ENCODE data around the gene WBP11.
A peak's percentile ranks its signal among the peaks of the same experiment; 100 is the strongest.

The WBP11 gene

DNA sequence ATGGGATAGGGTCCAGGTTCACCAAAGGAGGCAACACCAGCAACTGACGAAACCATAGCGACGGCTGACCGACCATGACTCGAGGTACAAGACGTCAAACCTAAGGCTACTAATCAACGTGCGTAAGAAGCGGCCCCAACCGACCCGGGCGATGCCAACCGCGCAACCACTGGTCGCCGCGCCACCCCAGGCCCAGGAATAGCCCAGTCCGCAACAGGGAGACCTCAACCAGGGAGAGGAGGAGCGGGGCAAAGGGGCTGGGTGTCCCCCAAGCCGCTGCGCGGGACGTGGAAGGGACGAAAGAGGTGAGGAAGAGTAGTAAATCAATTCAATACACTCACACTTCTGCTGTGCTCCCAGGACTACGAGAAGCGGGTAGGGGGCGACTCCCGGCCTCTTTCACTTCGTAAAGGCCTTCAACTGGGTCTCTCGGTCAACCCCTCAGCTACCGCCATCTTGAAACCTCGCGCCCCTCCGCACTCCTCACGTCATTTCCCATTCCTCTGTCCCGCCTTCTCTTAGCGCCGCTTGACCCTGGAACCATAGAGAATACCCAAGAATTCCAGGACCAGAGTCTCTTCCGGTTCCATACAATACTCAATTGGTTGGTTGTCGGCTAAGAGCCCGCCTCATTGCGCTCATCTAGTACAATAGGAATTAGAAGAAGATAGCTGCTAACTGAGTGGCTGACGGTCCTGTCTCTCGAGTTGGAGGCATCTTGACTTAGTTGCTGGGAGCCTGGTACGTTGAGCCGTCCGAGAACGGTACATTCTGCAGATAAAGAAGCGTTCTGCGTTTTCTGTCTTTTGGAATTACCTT lies at the start of gene WBP11, which contains the start of gene C12orf60:
TSS of gene WBP11 (minus strand) at position 468 of the 819 bp plus-strand sequence. CDS start 2,095 bp downstream, outside the sequence.
TSS of gene C12orf60 (plus strand) at position 660 of the 819 bp plus-strand sequence. CDS start 19,266 bp downstream, outside the sequence.
- DNase-seq, result peak; percentile 26 to 100 (median 92)

DNA sequence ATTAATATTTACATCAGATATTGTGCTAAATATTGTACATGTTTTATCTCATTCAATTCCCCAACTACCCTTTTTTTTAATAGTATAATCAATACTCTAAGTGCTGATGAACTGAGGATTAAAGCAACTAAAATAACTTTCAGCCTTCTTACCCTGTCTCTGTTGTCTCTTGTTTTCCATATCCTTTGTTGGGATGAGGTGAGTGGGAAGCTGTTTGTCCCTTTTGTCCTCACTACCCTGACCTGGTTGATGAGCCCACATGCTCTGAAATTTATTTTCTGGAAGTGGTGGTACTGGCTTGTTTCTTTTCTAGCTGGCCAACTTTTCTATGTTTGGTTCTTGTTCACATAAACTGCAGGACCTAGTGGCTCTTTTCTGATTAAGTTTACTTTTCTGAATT lies 49.6 kb upstream of the WBP11 start:
- no peak for DNase-seq

DNA sequence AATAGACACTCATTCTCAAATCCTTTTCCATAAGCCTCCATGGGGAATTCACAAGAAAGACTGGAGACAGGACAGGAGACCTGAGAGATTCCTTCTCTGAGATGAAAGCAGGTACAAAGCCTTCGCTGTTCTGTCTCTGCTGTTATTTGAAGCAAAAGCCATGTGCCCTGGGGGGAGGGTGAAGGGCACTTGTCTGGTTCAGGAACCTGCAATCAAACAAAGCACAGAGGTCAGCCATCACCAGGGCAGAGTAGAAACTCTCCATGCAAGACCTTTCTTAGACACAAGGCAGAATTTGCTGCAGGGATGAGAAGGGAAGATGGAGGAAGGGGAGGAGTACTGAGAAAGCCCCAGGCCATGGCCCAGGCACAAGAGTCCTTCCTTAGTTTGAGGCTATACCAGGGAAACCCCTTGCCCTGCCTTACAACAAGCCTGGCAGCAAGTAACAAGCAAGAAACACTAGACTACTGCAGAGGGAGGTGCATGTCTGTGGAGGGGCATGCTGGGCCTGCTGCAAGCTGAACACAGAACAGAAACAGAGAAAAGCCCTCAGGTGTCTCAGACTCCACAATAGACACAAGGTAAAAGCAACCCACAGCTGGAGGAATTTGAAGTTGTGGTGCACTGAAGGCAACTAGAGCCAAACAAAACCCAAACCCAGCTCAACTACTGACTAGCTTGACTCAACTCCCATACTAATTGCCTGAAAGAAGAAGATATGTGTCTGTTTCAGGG lies 47.8 kb upstream of the WBP11 start:
- no peak for DNase-seq

DNA sequence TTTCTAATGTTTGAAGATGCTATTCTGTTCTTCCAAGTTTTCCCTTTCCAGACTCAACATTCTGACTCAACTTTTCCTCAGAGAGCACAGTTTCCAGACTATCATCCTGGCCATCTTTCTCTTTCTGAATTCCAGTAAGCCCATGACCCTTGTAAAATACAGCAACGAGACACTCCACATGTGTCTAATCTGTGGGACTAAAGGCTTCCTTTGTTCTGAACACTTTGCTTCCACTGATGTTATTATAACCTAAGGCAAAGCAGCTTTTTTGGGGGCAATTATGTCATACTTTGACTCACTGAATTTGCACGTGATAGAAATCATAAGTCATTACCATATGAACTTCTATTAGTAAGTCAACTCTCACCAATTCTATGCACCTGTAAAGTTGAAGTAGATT lies 46.4 kb upstream of the WBP11 start:
- no peak for DNase-seq

DNA sequence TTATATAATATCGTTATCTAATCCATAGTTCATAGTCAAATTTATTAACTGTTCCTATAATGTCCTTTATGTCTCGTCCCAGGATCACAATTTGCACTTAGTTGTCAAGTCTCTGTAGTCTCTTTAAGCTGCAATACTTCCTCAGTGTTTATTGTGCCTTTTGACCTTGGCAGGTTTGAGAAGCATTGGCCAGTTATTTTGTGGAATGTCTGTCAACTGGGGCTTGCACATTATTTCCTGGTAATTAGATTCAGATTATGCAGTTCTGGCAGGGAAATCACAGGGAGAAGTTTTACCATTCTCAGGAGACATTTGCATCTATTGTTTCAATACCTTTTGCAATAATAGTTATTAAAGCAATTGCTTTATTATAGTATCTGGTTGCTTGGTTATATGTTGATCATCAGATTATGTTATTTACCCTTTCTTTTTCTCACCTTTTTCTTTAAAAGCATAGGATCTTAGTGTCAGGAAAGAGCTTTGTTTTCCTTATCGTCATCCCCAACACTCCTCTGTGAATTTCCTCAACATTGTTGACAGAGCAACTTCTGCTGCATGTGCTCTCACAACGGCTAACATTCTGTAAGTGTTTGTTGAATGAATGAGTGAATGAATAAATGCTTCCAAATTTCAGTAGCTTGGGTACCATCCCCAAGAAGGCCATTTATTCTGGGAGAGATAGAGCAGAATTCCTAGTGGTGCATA lies 43.8 kb upstream of the WBP11 start:
- DNase-seq, result no peak

DNA sequence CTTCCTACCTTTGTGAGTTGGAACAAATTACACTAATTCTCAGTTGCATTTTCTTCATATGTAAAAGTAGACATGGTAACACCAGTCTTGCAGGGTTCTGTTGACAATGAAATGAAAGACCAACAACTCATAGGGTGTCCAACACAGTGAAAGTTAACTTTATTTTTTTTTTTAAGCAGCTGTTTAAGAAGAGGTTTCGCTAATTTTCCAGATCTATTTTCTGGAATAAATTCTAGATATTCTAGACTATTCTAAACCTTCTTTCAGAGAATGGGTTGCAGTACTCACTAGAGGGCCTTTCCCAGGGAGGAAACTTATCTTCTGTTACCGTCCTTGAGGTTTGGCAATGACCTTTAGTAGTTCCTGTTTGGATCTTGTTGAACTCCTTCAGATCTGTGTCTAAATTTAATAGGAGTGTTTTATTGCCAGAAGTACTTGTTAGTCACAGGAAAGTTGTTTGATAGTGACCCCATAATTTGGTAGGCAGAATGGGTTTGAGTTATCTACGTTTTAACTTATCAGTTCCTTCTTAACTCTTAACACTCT lies 42.8 kb upstream of the WBP11 start:
- DNase-seq, result no peak

DNA sequence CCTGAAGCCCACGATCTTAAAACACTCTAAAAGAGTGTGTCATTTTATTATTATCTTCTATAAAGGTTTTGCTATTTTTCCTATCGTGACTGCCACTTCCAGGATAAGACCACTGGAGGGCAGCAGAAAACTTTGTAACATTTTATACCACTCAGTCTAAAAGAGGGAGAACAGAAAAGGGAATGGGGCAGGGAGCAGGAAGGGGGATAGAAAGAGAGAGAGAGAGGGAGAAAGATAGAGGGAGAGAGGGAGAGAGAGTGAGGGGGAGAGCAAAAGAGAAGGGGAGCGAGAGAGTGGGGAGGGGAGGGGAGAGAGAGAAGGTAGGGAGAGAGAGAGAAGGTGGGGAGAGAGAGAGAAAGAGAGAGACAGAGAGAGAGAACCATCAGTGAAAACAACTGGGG lies 42.1 kb upstream of the WBP11 start:
- peak in 12 of 58 donors; percentile 0 to 51 (median 14) for DNase-seq

DNA sequence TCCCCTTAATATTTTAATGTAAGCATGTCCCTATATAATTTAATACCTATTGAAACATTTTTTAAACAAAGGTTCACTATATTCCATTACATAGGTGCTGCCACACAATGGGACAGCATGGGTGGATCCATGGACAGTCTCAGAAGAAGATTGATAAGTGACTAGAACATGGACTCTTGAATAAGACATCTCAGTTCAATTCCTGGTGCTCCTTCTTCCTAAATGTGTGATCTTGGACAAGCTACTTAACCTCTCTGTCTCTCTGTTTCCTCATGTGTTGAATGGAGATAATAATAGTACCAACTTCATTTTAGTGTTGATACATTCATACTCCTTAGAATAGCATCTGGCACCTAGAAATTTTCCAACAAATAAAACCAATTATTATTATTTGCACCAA lies 41.1 kb upstream of the WBP11 start:
- no peak for DNase-seq

DNA sequence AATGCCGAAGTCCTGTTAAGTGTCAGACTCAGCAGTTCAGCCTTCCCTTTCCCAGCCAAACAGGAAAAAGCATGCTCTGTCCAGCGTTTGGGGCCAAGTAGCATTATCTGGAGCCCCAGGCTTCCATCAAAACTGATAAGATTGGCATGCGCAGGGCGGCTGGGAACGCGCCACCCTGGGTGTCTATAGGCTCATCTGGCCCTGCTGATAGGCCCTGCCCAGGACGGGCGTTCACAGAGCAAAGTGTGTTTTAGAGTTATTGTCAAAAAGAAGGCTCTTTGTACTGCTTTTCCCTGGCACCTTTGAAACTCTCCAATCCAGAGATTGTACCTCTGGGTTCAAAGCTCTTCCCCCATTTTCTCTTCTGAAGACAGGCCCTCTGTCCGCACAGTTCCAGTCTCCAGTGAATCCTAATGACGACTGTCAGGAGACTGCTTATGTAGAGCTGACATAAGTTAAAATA lies 40.2 kb upstream of the WBP11 start, which contains the start of gene ART4:
TSS of gene ART4 (minus strand) at position 102 of the 463 bp plus-strand sequence. CDS start 413 bp downstream, outside the sequence.
- DNase-seq, result no peak

DNA sequence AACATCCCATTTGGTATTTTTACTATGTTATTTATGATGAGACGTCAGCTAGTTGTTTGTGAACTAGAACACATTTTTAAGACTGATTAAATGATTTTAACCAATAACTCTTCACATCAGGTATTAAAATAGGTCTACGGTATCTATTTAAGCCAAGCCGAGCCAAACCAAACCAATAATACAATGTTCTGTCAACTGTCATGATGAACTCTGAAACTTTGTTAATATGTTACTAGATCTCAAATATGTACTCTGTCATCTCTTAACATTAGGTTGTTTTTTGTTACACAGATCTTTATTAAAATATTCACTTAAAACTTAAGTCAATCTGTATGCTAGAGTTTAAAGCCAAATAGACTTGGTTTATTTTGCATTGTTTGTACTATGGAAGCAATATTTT lies 39.0 kb upstream of the WBP11 start:
- DNase-seq, result no peak

DNA sequence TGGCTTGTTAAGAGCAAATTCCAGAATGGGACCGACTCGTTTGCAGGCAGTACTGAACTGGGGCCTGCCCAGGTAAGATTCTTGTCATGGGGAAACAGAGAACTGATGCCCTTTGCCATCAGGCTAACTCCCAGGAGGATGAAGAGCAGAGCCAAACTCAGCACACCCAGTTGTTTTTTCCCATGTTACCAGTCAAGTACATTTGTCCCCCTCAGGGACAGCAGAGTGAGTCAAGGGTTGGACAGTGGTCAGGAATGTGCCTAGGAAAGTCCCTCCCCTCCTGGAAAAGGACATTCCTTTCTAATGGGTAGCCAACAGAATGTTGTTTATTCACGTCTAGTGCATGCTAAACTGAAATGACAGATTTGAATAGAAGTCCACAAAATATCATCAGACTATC lies 38.5 kb upstream of the WBP11 start:
- DNase-seq, result no peak

DNA sequence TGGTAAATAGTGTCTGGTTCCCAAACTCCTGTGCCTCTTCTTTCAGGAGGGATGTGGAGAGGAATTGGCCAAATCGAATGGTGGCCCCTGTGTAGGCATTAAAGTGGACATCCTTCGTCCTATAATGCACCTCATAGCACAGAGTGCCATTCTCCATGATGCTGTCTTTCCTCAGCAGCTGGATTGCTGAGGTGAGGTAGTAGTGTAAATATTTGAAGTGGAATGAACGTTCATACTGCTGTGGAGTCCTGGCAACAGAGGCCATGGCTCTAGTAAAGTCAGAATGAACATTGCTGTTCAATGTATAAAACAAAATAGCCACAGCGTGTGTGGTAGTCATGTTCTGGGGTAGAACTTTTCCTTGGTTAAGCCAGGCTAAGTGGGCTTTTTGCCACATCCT lies 37.3 kb upstream of the WBP11 start:
- no peak for DNase-seq

DNA sequence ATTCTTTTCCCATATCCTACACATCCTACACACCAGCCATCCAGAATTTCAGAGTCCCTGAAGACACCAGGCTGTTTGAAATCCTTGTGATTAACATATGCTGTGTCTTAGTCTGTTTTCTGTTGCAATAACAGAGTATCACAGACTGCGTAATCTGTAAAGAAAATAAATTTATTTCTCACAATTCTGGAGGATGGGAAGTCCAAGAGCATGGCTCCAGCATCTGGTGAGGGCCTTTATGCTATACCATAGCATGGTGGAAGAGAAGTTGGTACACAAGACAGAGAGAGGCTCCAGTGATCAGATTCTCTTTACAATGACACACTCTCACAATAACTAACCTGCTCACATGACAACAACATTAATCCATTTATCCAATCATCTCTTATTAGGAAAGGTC lies 36.0 kb upstream of the WBP11 start:
- no peak for DNase-seq

DNA sequence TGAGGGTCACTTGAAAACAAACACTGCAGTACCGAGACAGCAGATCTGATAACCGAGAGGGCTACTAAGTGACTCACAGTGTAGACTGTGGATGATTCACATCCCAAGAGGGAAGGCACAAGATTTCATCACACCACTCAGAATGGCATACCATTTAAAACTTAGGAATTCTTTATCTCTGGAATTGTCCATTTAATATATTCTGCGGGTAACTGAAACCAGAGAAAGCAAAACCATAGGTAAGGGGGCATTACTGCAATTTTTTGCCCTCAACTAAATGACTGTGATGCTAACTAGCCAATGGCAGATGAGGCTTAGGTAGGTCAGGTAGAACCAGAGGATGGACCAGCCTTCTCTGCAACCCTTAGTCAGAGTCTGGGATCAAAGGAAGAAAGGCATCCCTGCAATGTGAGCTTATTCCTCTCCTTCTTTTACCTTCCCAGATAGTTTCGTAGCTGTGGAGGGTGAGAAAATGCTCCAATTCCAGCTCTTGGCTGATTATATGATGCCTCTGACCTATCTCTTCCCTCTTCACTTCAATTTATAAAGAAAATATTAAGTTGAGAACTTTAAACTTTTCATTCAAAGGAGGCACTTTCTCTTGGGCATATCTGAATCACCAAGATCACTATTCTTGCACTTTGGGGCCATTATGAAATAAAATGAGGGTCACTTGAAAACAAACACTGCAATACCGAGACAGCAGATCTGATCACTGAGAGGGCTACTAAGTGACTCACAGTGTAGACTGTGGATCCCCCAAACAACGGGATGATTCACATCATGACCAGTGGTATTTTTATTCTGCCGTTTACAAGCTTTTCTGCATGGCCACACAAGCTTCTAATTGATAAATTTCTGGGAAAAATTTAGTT lies 33.3 kb upstream of the WBP11 start:
- DNase-seq, result no peak

DNA sequence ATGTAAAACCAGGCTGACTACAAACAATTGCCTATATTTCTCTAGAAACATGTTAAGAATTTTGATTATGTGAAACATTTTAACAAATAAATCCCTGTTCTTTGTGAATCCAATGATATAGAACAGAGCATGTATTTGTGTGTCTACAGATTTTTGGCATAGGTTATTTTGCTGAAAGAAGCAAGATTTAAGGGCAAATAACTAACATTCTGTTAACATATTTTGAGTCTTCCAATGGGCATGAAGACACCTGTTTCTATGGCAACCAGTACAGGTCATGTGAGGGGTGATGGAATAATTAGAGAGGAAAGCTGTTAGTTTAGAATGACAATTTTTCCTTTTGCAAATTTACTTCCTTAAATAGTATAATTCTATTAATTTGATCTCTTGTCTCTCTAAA lies 31.2 kb upstream of the WBP11 start:
- DNase-seq, result no peak

DNA sequence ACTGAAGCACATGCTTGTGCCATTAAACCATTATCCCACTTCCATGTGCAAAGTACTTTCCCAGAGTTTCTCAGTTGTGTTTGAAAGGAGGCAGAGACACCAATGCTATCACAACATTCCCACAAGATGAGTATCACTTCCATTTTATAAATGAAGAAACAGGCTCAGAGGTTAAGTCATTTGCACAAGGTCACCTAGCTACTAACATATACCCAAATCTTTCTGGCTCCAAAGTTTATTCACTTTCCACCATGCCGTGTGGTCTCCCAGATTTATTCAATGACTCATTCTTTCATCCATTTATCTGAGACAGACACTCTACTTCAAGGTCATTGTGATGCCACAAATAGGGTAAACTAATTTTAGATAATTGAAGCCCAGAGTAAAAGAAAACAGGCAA lies 30.7 kb upstream of the WBP11 start:
- DNase-seq, result no peak

DNA sequence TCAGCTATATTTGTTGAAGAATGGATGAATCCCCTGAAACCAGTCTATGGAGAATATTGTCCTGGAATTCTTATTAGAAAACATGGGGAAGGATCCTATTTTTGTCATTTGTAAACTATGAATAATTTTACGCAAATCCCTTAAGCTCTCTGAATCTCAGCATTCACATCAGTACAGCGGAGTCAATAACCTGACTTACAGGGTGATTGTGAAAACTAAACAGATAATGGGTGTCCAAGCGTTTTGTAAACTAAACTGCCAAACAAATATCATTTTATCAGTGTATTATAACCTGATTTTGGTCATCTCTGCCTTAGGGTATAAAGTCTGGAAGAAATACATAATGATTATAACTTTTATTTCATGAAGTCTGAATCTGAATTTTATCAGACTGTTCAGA lies 30.1 kb upstream of the WBP11 start:
- DNase-seq, result no peak

DNA sequence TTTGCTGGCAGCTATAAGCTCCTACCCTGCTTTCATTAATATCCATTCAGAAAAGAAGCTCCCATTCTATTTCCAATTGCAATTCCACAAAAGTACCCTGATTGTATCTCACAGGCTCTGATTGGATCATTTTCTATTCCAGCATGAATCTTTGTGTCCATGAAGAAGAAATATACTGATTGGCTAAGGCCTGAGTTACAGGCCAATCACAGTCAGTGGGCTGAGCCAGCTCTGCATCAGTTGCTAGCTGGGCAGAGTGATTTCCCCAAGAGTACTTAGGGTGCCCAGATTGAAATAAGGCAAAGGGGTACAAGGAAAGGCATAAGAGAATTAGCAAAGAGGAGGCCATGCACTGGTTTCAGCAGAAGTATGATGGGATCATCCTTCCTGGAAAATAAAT lies 25.6 kb upstream of the WBP11 start:
- peak in 7 of 58 donors; percentile 1 to 7 (median 4) for DNase-seq

DNA sequence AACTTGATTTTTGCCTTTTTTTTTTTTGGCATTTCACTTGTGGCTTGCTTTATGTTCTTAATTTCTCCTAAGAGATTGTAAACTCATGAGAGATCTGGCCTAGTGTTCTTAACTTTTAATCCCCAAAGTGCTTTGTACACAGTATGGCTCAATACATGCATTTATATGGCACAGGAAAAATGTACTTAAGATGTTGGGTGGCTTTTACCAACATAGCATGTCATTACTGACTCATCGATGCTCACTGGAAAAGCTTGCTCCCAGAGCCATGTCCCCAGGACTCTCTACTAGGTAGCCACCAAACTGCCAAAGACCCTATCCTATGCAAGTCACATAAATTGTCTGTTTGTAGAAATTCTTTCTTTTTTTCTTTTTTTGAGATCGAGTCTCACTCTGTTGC lies 23.8 kb upstream of the WBP11 start:
- DNase-seq, result no peak

DNA sequence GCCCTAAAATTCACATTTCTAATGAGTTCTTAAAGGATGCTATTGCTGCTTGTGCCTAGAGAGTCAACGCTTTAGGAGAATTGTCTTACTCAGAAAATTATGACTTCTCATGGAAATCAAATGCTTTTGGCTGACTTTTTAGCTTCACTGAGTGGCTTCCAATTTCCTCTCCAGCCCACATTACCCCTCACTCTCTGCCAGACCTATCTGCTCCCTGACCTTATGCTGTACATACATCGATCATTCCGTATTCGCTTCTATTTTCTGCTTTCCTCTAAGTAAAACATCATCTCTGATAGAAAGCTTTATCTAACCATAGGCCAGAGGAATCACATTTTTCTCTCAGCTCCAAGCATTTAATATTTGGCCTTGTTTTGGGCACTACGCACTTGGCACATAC lies 23.2 kb upstream of the WBP11 start:
- DNase-seq, result no peak
